VCaP (cell line): ENCODE measurements around the gene CLDN22.
"Not testable (repeated sequence)": the region's sequence is repeated elsewhere in the genome, so short reads cannot be mapped to it uniquely, and the experiment has no call there.

ENCODE experiments used
- H3K27ac ChIP-seq: fragments of 450-650 bp; 2 replicates; pipeline ENCODE4 v1.5.1; 2017
- CTCF ChIP-seq: fragments of 450-650 bp; conservative IDR thresholded peaks from 2 replicates; pipeline ENCODE4 v1.5.1; 2017; ENCODE audit warnings: mild to moderate bottlenecking, moderate library complexity

CLDN22 gene

GRCh38 chr4:183327827-183328226 is 7.8 kb upstream of the CLDN22 start:
- no peak for TF ChIP-seq CTCF
- no peak overlapping the region for H3K27ac ChIP-seq

- H3K27ac ChIP-seq, result no peak overlapping the region
- no peak for TF ChIP-seq CTCF
These were observed 6.8 kb upstream of the CLDN22 start for GRCh38 chr4:183326853-183327252.

GRCh38 chr4:183326387-183326786 is 6.3 kb upstream of the CLDN22 start:
- H3K27ac ChIP-seq, result not testable (repeated sequence)

GRCh38 chr4:183324619-183325018 is 4.5 kb upstream of the CLDN22 start:
- no peak overlapping the region for H3K27ac ChIP-seq
- TF ChIP-seq CTCF, result no peak

- H3K27ac ChIP-seq, result not testable (repeated sequence)
These were observed 4.0 kb upstream of the CLDN22 start for GRCh38 chr4:183324056-183324455.

GRCh38 chr4:183323295-183323694 is 3.2 kb upstream of the CLDN22 start:
- H3K27ac ChIP-seq, result no peak overlapping the region
- no peak for TF ChIP-seq CTCF

GRCh38 chr4:183322326-183322725 is 2.2 kb upstream of the CLDN22 start, which contains the start of gene CLDN24:
Gene CLDN24 (minus strand): TSS chr4:183322426. CDS start chr4:183322426, 0 bp downstream.
- TF ChIP-seq CTCF, result no peak

GRCh38 chr4:183321516-183321915 is 1.4 kb upstream of the CLDN22 start:
- no peak for TF ChIP-seq CTCF
- no peak overlapping the region for H3K27ac ChIP-seq

More at GRCh38 chr4:183322326-183322725, 2.2 kb upstream of the CLDN22 start, which contains the start of gene CLDN24:
- H3K27ac ChIP-seq, result no peak within 1 kb of the TSS

GRCh38 chr4:183321079-183321478 is 1.0 kb upstream of the CLDN22 start:
- H3K27ac ChIP-seq, result no peak overlapping the region
- no peak for TF ChIP-seq CTCF
